IMR-90 (cell line): Measurements from ENCODE around the gene YPEL1. TPM values are rescaled to one million over a fixed set of nuclear protein-coding genes. Genes with fewer than 3 reads are reported as not detected.

Source experiments
- ATAC-seq: fragments of 200-7000 bp; cut with Tn5 transposase; 2 replicates; pipeline ENCODE4 v1.9.1; 2020; ENCODE audit warnings: low read depth, mild to moderate bottlenecking, moderate library complexity
- BruUV-seq: library from RNA; stranded (reverse); fragments of 400-500 nt; replicated peaks from 2 replicates; lab custom pipeline; 2021; lab: Mats Ljungman, UMichigan
- CTCF ChIA-PET: fragments of 300-600 bp; formaldehyde crosslinking; extraction: SDS; loops from one replicate; lab custom pipeline; 2021; ENCODE audit warnings: antibody characterized with exemption; lab: Yijun Ruan, JAX
- POLR2A ChIA-PET: fragments of 300-600 bp; sonication (Branson Sonifier 250); formaldehyde crosslinking; loops from one replicate; lab custom pipeline; 2022; ENCODE audit warnings: antibody characterized with exemption; ENCODE audit not compliant: unreplicated experiment; lab: Charles Lee
- DNase-seq: peaks from one replicate; pipeline ENCODE4 v3.0.0; 2013
- H2AFZ ChIP-seq: replicated peaks from 2 replicates; pipeline ENCODE3; 2013; ENCODE audit warnings: low read length, mild to moderate bottlenecking; ENCODE audit not compliant: poor library complexity
- H2AK5ac ChIP-seq: 2 replicates; pipeline ENCODE4 v1.6.1; 2013; ENCODE audit warnings: low read depth, low read length, inconsistent platforms
- H2AK9ac ChIP-seq: replicated peaks from 2 replicates; pipeline ENCODE3; 2013; ENCODE audit warnings: mild to moderate bottlenecking, low read depth, low read length, moderate library complexity; ENCODE audit not compliant: poor library complexity
- H2BK120ac ChIP-seq: 2 replicates; pipeline ENCODE4 v1.6.1; 2013; ENCODE audit warnings: low read depth, low read length, inconsistent platforms
- H2BK15ac ChIP-seq: 3 replicates; pipeline ENCODE4 v1.6.1; 2013; ENCODE audit warnings: low read depth, low read length, inconsistent platforms
- H2BK20ac ChIP-seq: 2 replicates; pipeline ENCODE4 v1.6.1; 2013; ENCODE audit warnings: low read depth, mild to moderate bottlenecking, inconsistent platforms, low read length, moderate library complexity
- H2BK5ac ChIP-seq: 2 replicates; pipeline ENCODE4 v1.6.1; 2013; ENCODE audit warnings: mild to moderate bottlenecking, low read depth, low read length, inconsistent platforms; ENCODE audit not compliant: poor library complexity, severe bottlenecking
- H3K14ac ChIP-seq: replicated peaks from 2 replicates; pipeline ENCODE4 v1.6.1; 2013; ENCODE audit warnings: low read depth, low read length, inconsistent platforms
- H3K18ac ChIP-seq: 2 replicates; pipeline ENCODE4 v1.6.1; 2013; ENCODE audit warnings: low read depth, low read length, control low read depth
- H3K23ac ChIP-seq: 2 replicates; pipeline ENCODE4 v1.6.1; 2013; ENCODE audit warnings: low read depth, low read length, inconsistent platforms
- H3K27ac ChIP-seq: 2 replicates; pipeline ENCODE4 v1.5.1; 2013; ENCODE audit warnings: mild to moderate bottlenecking, control low read depth, low read length; ENCODE audit not compliant: insufficient read depth
- H3K27me3 ChIP-seq: 2 replicates; pipeline ENCODE4 v1.6.1; 2013; ENCODE audit warnings: low read length; ENCODE audit not compliant: control insufficient read depth, insufficient read depth
- H3K36me3 ChIP-seq: 2 replicates; pipeline ENCODE4 v1.6.1; 2013; ENCODE audit warnings: low read length, mixed read lengths; ENCODE audit not compliant: control insufficient read depth, insufficient read depth
- H3K4ac ChIP-seq: 2 replicates; pipeline ENCODE4 v1.6.1; 2013; ENCODE audit warnings: low read depth, low read length, inconsistent platforms
- H3K4me1 ChIP-seq: 2 replicates; pipeline ENCODE4 v1.6.1; 2013; ENCODE audit warnings: low read length, mixed read lengths; ENCODE audit not compliant: control insufficient read depth, insufficient read depth
- H3K4me2 ChIP-seq: 2 replicates; pipeline ENCODE4 v1.6.1; 2013; ENCODE audit warnings: low read depth, mild to moderate bottlenecking, control low read depth, low read length, moderate library complexity
- H3K4me3 ChIP-seq: 2 replicates; pipeline ENCODE4 v1.5.1; 2013; ENCODE audit warnings: low read depth, mild to moderate bottlenecking, control low read depth, low read length, moderate library complexity; ENCODE audit not compliant: insufficient read depth
- H3K56ac ChIP-seq: 2 replicates; pipeline ENCODE4 v1.6.1; 2013; ENCODE audit warnings: low read length, inconsistent platforms; ENCODE audit not compliant: insufficient read depth; ENCODE audit errors: extremely low read depth
- H3K79me1 ChIP-seq, 2 experiments: 2 replicates each; pipeline ENCODE4 v1.6.1; 2013; ENCODE audit warnings: low read length in 2 of 2, inconsistent platforms in 1 of 2, low read depth in 1 of 2
- H3K9ac ChIP-seq: 2 replicates; pipeline ENCODE4 v1.6.1; 2013; ENCODE audit warnings: low read depth, low read length, control low read depth
- H3K9me1 ChIP-seq: 2 replicates; pipeline ENCODE4 v1.6.1; 2013; ENCODE audit warnings: low read length, inconsistent platforms; ENCODE audit not compliant: insufficient read depth
- H3K9me3 ChIP-seq: 2 replicates; pipeline ENCODE4 v1.6.1; 2013; ENCODE audit warnings: low read length; ENCODE audit not compliant: control insufficient read depth, insufficient read depth
- H4K20me1 ChIP-seq: 2 replicates; pipeline ENCODE4 v1.6.1; 2013; ENCODE audit warnings: low read length, inconsistent platforms; ENCODE audit not compliant: insufficient read depth
- H4K5ac ChIP-seq: 2 replicates; pipeline ENCODE4 v1.6.1; 2013; ENCODE audit warnings: mild to moderate bottlenecking, low read depth, low read length, control low read depth
- H4K8ac ChIP-seq, 2 experiments: 2 replicates each; pipeline ENCODE4 v1.6.1; 2013; ENCODE audit warnings: low read depth in 2 of 2, low read length in 2 of 2, control low read depth in 1 of 2, inconsistent platforms in 1 of 2
- H4K91ac ChIP-seq: 2 replicates; pipeline ENCODE4 v1.6.1; 2013; ENCODE audit warnings: low read depth, low read length, inconsistent platforms; ENCODE audit not compliant: insufficient read depth
- BHLHE40 ChIP-seq: fragments of 150-350 bp; IDR thresholded peaks from 2 replicates; pipeline ENCODE4 v1.6.1; 2016; ENCODE audit warnings: mild to moderate bottlenecking, low read depth, low read length
- CEBPB ChIP-seq: IDR thresholded peaks from 2 replicates; pipeline ENCODE4 v1.6.1; 2012; ENCODE audit warnings: low read depth, low read length, improper control_type of control experiment
- CHD1 ChIP-seq: IDR thresholded peaks from 2 replicates; pipeline ENCODE4 v1.6.1; 2012; ENCODE audit warnings: low read depth, low read length, improper control_type of control experiment
- ELK1 ChIP-seq: fragments of 150-350 bp; IDR thresholded peaks from 2 replicates; pipeline ENCODE4 v1.6.1; 2016; ENCODE audit warnings: low read depth, mild to moderate bottlenecking, low read length, moderate library complexity, borderline replicate concordance
- FOS ChIP-seq: fragments of 150-350 bp; IDR thresholded peaks from 2 replicates; pipeline ENCODE4 v1.6.1; 2016; ENCODE audit warnings: low read depth, low read length
- MAFK ChIP-seq: IDR thresholded peaks from 2 replicates; pipeline ENCODE4 v1.6.1; 2012; ENCODE audit warnings: low read depth, low read length, improper control_type of control experiment
- MAZ ChIP-seq: IDR thresholded peaks from 2 replicates; pipeline ENCODE4 v1.6.1; 2012; ENCODE audit warnings: low read depth, mild to moderate bottlenecking, low read length, improper control_type of control experiment, moderate library complexity, borderline replicate concordance
- POLR2A ChIP-seq: IDR thresholded peaks from 2 replicates; pipeline ENCODE4 v1.6.1; 2012; ENCODE audit warnings: mild to moderate bottlenecking, low read depth, low read length
- RAD21 ChIP-seq: IDR thresholded peaks from 2 replicates; pipeline ENCODE4 v1.6.1; 2012; ENCODE audit warnings: low read length, improper control_type of control experiment
- RFX5 ChIP-seq: IDR thresholded peaks from 2 replicates; pipeline ENCODE4 v1.8.0; 2012; ENCODE audit warnings: low read depth, mild to moderate bottlenecking, low read length, moderate library complexity
- WGBS, 2 experiments: methylation state at CpG; one replicate each; pipeline versions ENCODE4 v1.1.5 to v1.1.7; 2013; ENCODE audit warnings: missing lambda C conversion rate in 2 of 2; ENCODE audit not compliant: insufficient read length in 1 of 2; ENCODE audit errors: extremely low coverage in 2 of 2; 5-methylcytosine and 5-hydroxymethylcytosine counted together
- dilution Hi-C: fragments of 300-500 bp; cut with HindIII; formaldehyde crosslinking; loops from one replicate; pipeline ENCODE4 v1.14.3; 2018; ENCODE audit warnings: low sequenced_read_pairs; ENCODE audit not compliant: unreplicated experiment
- in situ Hi-C: fragments of 300-500 bp; cut with MboI; formaldehyde crosslinking; loops from 3 replicates; pipeline ENCODE4 v1.14.3; 2019; ENCODE audit warnings: low sequenced_read_pairs, inconsistent platforms, mixed read lengths
- intact Hi-C: fragments of 100-400 bp; cut with micrococcal nuclease; formaldehyde crosslinking; loops from 2 replicates; pipeline ENCODE4 v1.10.0; 2022
- polyA plus RNA-seq, 3 experiments: library from polyadenylated mRNA; depleted of rRNA; stranded (reverse); fragments of >200 nt; gene quantifications; 2 replicates each; pipeline ENCODE4 v1.2.3, GENCODE V29; 2012; ENCODE audit warnings: low replicate concordance in 1 of 3
- total RNA-seq: library from RNA; depleted of rRNA; stranded (reverse); fragments of >200 nt; gene quantifications from 2 replicates; pipeline ENCODE4 v1.2.3, GENCODE V29; 2012
- TF ChIP-seq, protein P1 (sequence below): fragments of 150-350 bp; IDR thresholded peaks from 2 replicates; pipeline ENCODE4 v1.6.1; 2017; ENCODE audit warnings: mild to moderate bottlenecking, antibody characterized with exemption, low read length, low read depth
- TF ChIP-seq, protein P2 (sequence below): conservative IDR thresholded peaks from 2 replicates; pipeline ENCODE4 v1.5.1; 2012; ENCODE audit warnings: mild to moderate bottlenecking, low read depth, low read length, improper control_type of control experiment

YPEL1 gene
- total and polyA plus RNA-seq, 2 of the 4 experiments (the other 2 are of a cell fraction), result 0.72 to 1.3 TPM

- Histone ChIP-seq H3K14ac (no peak overlapping the region; the same call in 1 of the 2 replicates), H3K27me3 (peaks cover 4% of the 10 kb centered on the region; the same call in 1 of the 2 replicates), H2AK5ac (peak overlapping the region; percentile 43; the same call in 1 of the 2 replicates), H3K9me3 (no peaks in the 10 kb centered on the region), H3K18ac (no peak overlapping the region), H3K4ac (peak overlapping the region; percentile 53; the same call in 1 of the 2 replicates), H3K23ac (0 out of 2 replicates have a peak overlapping the region, but pooled peaks have one; percentile 15), H3K4me2 (peak overlapping the region; percentile 76; the same call in 1 of the 2 replicates), H3K9me1 (peaks cover 14% of the 10 kb centered on the region), H2BK5ac (no peak overlapping the region), H3K4me1 (peaks cover 3% of the 10 kb centered on the region), H4K8ac (peak overlapping the region; percentile 46 to 71; a peak in 2 of 4 replicates), H2BK20ac (no peak overlapping the region), H3K9ac (no peak overlapping the region), H3K79me1 (peaks cover 3 to 22% of the 10 kb centered on the region in 2 experiments; a peak in 3 of 4 replicates), H3K4me3 (peak overlapping the region; percentile 82), H2BK120ac (no peak overlapping the region; the same call in 1 of the 2 replicates), H3K36me3 (no peaks in the 10 kb centered on the region), H2AK9ac (peak overlapping the region; percentile 95), H4K91ac (no peak overlapping the region), H4K5ac (no peak overlapping the region; the same call in 1 of the 2 replicates), H2BK15ac (no peak overlapping the region), H4K20me1 (no peaks in the 10 kb centered on the region), H3K27ac (no peak overlapping the region), H2AFZ (peak overlapping the region; percentile 97), H3K56ac (no peak overlapping the region)
- TF ChIP-seq, protein P1, sequence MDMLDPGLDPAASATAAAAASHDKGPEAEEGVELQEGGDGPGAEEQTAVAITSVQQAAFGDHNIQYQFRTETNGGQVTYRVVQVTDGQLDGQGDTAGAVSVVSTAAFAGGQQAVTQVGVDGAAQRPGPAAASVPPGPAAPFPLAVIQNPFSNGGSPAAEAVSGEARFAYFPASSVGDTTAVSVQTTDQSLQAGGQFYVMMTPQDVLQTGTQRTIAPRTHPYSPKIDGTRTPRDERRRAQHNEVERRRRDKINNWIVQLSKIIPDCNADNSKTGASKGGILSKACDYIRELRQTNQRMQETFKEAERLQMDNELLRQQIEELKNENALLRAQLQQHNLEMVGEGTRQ, result no peak
- no peak for TF ChIP-seq RAD21
- TF ChIP-seq RFX5, result no peak
- no peak for TF ChIP-seq ELK1
- TF ChIP-seq, protein P2, sequence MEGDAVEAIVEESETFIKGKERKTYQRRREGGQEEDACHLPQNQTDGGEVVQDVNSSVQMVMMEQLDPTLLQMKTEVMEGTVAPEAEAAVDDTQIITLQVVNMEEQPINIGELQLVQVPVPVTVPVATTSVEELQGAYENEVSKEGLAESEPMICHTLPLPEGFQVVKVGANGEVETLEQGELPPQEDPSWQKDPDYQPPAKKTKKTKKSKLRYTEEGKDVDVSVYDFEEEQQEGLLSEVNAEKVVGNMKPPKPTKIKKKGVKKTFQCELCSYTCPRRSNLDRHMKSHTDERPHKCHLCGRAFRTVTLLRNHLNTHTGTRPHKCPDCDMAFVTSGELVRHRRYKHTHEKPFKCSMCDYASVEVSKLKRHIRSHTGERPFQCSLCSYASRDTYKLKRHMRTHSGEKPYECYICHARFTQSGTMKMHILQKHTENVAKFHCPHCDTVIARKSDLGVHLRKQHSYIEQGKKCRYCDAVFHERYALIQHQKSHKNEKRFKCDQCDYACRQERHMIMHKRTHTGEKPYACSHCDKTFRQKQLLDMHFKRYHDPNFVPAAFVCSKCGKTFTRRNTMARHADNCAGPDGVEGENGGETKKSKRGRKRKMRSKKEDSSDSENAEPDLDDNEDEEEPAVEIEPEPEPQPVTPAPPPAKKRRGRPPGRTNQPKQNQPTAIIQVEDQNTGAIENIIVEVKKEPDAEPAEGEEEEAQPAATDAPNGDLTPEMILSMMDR, result no peak
- no peak for TF ChIP-seq FOS
- TF ChIP-seq BHLHE40, result no peak
- no peak for TF ChIP-seq MAZ
- TF ChIP-seq POLR2A, result no peak
- TF ChIP-seq CHD1, result no peak
- no peak for TF ChIP-seq MAFK
- no peak for TF ChIP-seq CEBPB
- no peak for DNase-seq
- WGBS, 2 experiments, result 43% methylated on average over 11 of the region's 17 CpGs; no CpG with 5 or more reads in 1 of the 2 experiments
- dilution Hi-C loops (no loop called here), in situ Hi-C loops (no loop called here), intact Hi-C loops (no loop called here)
- no peak for ATAC-seq
- BruUV-seq, result no TSS peak
- CTCF ChIA-PET, result no interaction called here
- POLR2A ChIA-PET, result no interaction called here
These were observed 78.6 kb downstream of the YPEL1 start for GRCh38 chr22:21657020-21657359.
